Neural cell (in vitro differentiated cells): ENCODE results near the gene FAR2.

Experiments used
- EZH2 ChIP-seq: fragments of 200-600, 300-800 bp; shearing (Covaris generic), sonication (generic); IDR thresholded peaks from 2 replicates; pipeline ENCODE4 v1.6.1; 2014; ENCODE audit warnings: antibody characterized with exemption, low read length, borderline replicate concordance, mild to moderate bottlenecking; ENCODE audit not compliant: insufficient read depth, poor library complexity, severe bottlenecking
- POLR2AphosphoS5 ChIP-seq: IDR thresholded peaks from 2 replicates; pipeline ENCODE4 v1.6.1; 2012
- TF ChIP-seq, protein P1 (sequence below): fragments of 450-650 bp; IDR thresholded peaks from 2 replicates; pipeline ENCODE4 v1.5.1; 2014; ENCODE audit warnings: antibody characterized with exemption, mild to moderate bottlenecking, moderate library complexity; ENCODE audit not compliant: poor library complexity, severe bottlenecking

GRCh38 chr12:29147731-29148595 is 1.1 kb upstream of the FAR2 start:
- TF ChIP-seq EZH2 (no peak), POLR2AphosphoS5 (no peak)
- TF ChIP-seq, protein P1, sequence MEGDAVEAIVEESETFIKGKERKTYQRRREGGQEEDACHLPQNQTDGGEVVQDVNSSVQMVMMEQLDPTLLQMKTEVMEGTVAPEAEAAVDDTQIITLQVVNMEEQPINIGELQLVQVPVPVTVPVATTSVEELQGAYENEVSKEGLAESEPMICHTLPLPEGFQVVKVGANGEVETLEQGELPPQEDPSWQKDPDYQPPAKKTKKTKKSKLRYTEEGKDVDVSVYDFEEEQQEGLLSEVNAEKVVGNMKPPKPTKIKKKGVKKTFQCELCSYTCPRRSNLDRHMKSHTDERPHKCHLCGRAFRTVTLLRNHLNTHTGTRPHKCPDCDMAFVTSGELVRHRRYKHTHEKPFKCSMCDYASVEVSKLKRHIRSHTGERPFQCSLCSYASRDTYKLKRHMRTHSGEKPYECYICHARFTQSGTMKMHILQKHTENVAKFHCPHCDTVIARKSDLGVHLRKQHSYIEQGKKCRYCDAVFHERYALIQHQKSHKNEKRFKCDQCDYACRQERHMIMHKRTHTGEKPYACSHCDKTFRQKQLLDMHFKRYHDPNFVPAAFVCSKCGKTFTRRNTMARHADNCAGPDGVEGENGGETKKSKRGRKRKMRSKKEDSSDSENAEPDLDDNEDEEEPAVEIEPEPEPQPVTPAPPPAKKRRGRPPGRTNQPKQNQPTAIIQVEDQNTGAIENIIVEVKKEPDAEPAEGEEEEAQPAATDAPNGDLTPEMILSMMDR, result no peak
